Trophoblast cell (in vitro differentiated cells and primary cell): Measurements from ENCODE around the gene CARHSP1. TPM values are rescaled to one million over a fixed set of nuclear protein-coding genes. Genes with fewer than 3 reads are reported as not detected.
"Not testable (repeated sequence)": the region's sequence is repeated elsewhere in the genome, so short reads cannot be mapped to it uniquely, and the experiment has no call there.

Experiments
- DNase-seq, 2 donors: peaks; one replicate each; pipeline ENCODE4 v3.0.0-alpha.2; 2016
- H2AFZ ChIP-seq: 2 replicates; pipeline ENCODE4 v1.6.1; 2013; ENCODE audit warnings: low read length, moderate library complexity, mild to moderate bottlenecking; ENCODE audit not compliant: insufficient read depth, poor library complexity
- H2AK5ac ChIP-seq: 2 replicates; pipeline ENCODE4 v1.6.1; 2013; ENCODE audit warnings: mild to moderate bottlenecking, low read length
- H2BK120ac ChIP-seq: 2 replicates; pipeline ENCODE4 v1.6.1; 2013; ENCODE audit warnings: low read length, mild to moderate bottlenecking, moderate library complexity; ENCODE audit not compliant: insufficient read depth, poor library complexity
- H2BK12ac ChIP-seq: 2 replicates; pipeline ENCODE4 v1.6.1; 2013; ENCODE audit warnings: mild to moderate bottlenecking, low read length, moderate library complexity
- H2BK5ac ChIP-seq: 2 replicates; pipeline ENCODE4 v1.6.1; 2013; ENCODE audit warnings: low read length, low read depth, moderate library complexity, mild to moderate bottlenecking; ENCODE audit not compliant: poor library complexity
- H3K14ac ChIP-seq: 2 replicates; pipeline ENCODE4 v1.6.1; 2013; ENCODE audit warnings: mild to moderate bottlenecking, low read length
- H3K18ac ChIP-seq: 2 replicates; pipeline ENCODE4 v1.6.1; 2013; ENCODE audit warnings: mild to moderate bottlenecking, low read length
- H3K23ac ChIP-seq: 2 replicates; pipeline ENCODE4 v1.6.1; 2013; ENCODE audit warnings: low read length
- H3K27ac ChIP-seq: 2 replicates; pipeline ENCODE4 v1.5.1; 2013; ENCODE audit warnings: low read depth, mild to moderate bottlenecking, inconsistent platforms, low read length, moderate library complexity
- H3K27me3 ChIP-seq: 2 replicates; pipeline ENCODE4 v1.6.1; 2013; ENCODE audit warnings: inconsistent platforms, mild to moderate bottlenecking, low read length, moderate library complexity; ENCODE audit not compliant: insufficient read depth
- H3K36me3 ChIP-seq, 2 experiments: 1 replicate in 1 of 2; 2 replicates in 1 of 2; pipeline ENCODE4 v1.6.1; 2013; ENCODE audit warnings: low read length in 2 of 2, mild to moderate bottlenecking in 2 of 2, moderate library complexity in 1 of 2; ENCODE audit not compliant: insufficient read depth in 2 of 2, control insufficient read depth in 1 of 2
- H3K4ac ChIP-seq: 2 replicates; pipeline ENCODE4 v1.6.1; 2013; ENCODE audit warnings: low read depth, mild to moderate bottlenecking, low read length, moderate library complexity
- H3K4me1 ChIP-seq, 2 experiments: 1 replicate in 1 of 2; 2 replicates in 1 of 2; pipeline ENCODE4 v1.6.1; 2013; ENCODE audit warnings: low read length in 2 of 2, mild to moderate bottlenecking in 2 of 2, moderate library complexity in 1 of 2; ENCODE audit not compliant: insufficient read depth in 2 of 2, control insufficient read depth in 1 of 2
- H3K4me2 ChIP-seq: 2 replicates; pipeline ENCODE4 v1.6.1; 2013; ENCODE audit warnings: inconsistent platforms, mild to moderate bottlenecking, low read length, moderate library complexity
- H3K4me3 ChIP-seq: 2 replicates; pipeline ENCODE4 v1.5.1; 2013; ENCODE audit warnings: mild to moderate bottlenecking, low read depth, low read length, inconsistent platforms
- H3K79me1 ChIP-seq: one replicate; pipeline ENCODE4 v1.6.1; 2013; ENCODE audit warnings: low read length
- H3K79me2 ChIP-seq: 2 replicates; pipeline ENCODE4 v1.6.1; 2013; ENCODE audit warnings: low read length, mild to moderate bottlenecking; ENCODE audit not compliant: control insufficient read depth, insufficient read depth, poor library complexity
- H3K9ac ChIP-seq: 2 replicates; pipeline ENCODE4 v1.6.1; 2013; ENCODE audit warnings: mild to moderate bottlenecking, low read length
- H3K9me3 ChIP-seq: 2 replicates; pipeline ENCODE4 v1.6.1; 2013; ENCODE audit warnings: low read depth, mild to moderate bottlenecking, control low read depth, inconsistent platforms, low read length; ENCODE audit not compliant: insufficient read depth
- H4K12ac ChIP-seq: 2 replicates; pipeline ENCODE4 v1.6.1; 2013; ENCODE audit warnings: low read depth, mild to moderate bottlenecking, low read length, moderate library complexity
- H4K8ac ChIP-seq: 2 replicates; pipeline ENCODE4 v1.6.1; 2013; ENCODE audit warnings: low read depth, mild to moderate bottlenecking, low read length, moderate library complexity
- H4K91ac ChIP-seq: one replicate; pipeline ENCODE4 v1.6.1; 2013; ENCODE audit warnings: low read depth, mild to moderate bottlenecking, low read length, moderate library complexity
- WGBS: extraction: QIAGEN DNeasy Blood & Tissue Kit; methylation state at CpG from one replicate; pipeline ENCODE4 v1.1.7; 2013; ENCODE audit warnings: missing lambda C conversion rate; ENCODE audit not compliant: insufficient read length, insufficient coverage; ENCODE audit errors: extremely low coverage; 5-methylcytosine and 5-hydroxymethylcytosine counted together
- polyA plus RNA-seq: library from polyadenylated mRNA; stranded (reverse); fragments of 200-250 nt; gene quantifications from 2 replicates; pipeline ENCODE4 v1.2.3, GENCODE V29; 2013

Gene CARHSP1
- 111 TPM in 2 replicates for polyA plus RNA-seq

DNA sequence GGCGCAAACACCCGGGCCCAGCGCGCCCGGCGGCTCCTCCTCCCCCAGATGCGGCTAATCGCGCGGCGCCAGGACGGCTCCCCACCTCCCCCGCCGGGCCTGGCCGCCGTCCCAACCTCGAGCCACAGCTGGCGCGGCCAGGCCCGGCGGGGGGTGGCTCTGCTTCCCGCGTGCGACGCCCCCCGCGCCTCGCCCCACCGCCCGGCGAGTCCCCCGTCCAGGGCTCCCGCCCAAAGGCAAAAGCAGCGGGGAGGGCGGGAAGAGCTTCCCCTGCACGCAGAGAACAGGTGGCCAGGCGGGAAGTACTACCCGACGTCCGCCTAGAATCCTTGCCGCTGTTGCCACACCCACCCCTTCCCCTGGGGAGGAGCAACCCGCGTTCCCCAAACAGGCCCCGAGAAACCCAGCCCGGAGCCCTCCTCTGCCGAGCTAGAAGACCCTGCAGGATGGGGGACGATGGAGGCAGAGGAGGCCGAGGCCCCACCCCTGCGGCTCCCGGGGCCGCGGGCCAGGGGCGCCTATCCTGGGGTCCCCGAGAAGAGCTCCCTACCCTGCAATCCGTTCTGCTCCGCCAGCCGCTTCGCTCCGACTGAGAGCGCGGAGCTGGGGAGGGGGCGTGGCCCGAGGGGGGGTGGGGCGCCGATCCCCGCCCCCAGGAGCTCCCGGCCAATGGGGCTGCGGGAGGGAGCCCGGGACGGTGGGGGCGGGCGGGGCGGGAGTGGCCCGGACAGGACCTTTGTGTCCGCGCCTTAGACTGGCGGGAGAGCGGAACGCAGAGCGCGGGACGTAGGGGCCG lies at the start of gene CARHSP1:
Gene CARHSP1 (minus strand): TSS at position 591 of the 796 bp plus-strand sequence. CDS start 9,678 bp downstream, outside the sequence.
- H2BK120ac ChIP-seq: peak within 1 kb of the TSS; percentile 87
- peaks cover 7 to 9% of the 10 kb centered on the region in 2 experiments for H3K36me3 ChIP-seq
- peak within 1 kb of the TSS; percentile 96 for H3K4me2 ChIP-seq
- no peaks in the 10 kb centered on the region for H3K9me3 ChIP-seq
- peaks cover 23 to 30% of the 10 kb centered on the region in 2 experiments for H3K4me1 ChIP-seq
- peak within 1 kb of the TSS; percentile 95 for H3K9ac ChIP-seq
- DNase-seq: peak; percentile 84 to 86
- peak within 1 kb of the TSS; percentile 77 for H2BK5ac ChIP-seq
- peak within 1 kb of the TSS; percentile 88 for H3K27ac ChIP-seq
- peak within 1 kb of the TSS; percentile 85 for H3K4me3 ChIP-seq
- H3K79me2 ChIP-seq: peaks cover 33% of the 10 kb centered on the region
- H2AFZ ChIP-seq: peak within 1 kb of the TSS; percentile 30
- H4K8ac ChIP-seq: peak within 1 kb of the TSS; percentile 73
- peak within 1 kb of the TSS; percentile 91 for H4K91ac ChIP-seq
- peak within 1 kb of the TSS; percentile 71 for H3K18ac ChIP-seq
- peak within 1 kb of the TSS; percentile 25 for H2BK12ac ChIP-seq
- peak within 1 kb of the TSS; percentile 90 for H3K14ac ChIP-seq
- H2AK5ac ChIP-seq: peak within 1 kb of the TSS; percentile 58
- peaks cover 25% of the 10 kb centered on the region for H3K79me1 ChIP-seq
- WGBS: no CpG with 5 or more reads among the region's 83 CpGs
- peak within 1 kb of the TSS; percentile 93 for H3K4ac ChIP-seq
- H4K12ac ChIP-seq: peak within 1 kb of the TSS; percentile 54
- H3K27me3 ChIP-seq: no peaks in the 10 kb centered on the region
- H3K23ac ChIP-seq: no peak within 1 kb of the TSS

GRCh38 chr16:8917336-8917735 lies 48.5 kb upstream of the CARHSP1 start:
- DNase-seq, H4K12ac ChIP-seq, H3K9ac ChIP-seq, H3K4ac ChIP-seq, H3K27ac ChIP-seq, H3K9me3 ChIP-seq, H3K23ac ChIP-seq, H3K14ac ChIP-seq, H2BK12ac ChIP-seq, H3K27me3 ChIP-seq, H3K79me1 ChIP-seq, H2BK120ac ChIP-seq, H4K8ac ChIP-seq, H3K18ac ChIP-seq, H3K79me2 ChIP-seq, H2AK5ac ChIP-seq, H3K4me1 ChIP-seq, H2BK5ac ChIP-seq, H3K4me3 ChIP-seq, H4K91ac ChIP-seq, H3K4me2 ChIP-seq, H2AFZ ChIP-seq: not testable (repeated sequence)
- H3K36me3 ChIP-seq: peaks cover 38 to 51% of the 10 kb centered on the region in 2 experiments
- whole genome bisulfite sequencing: no CpG with 5 or more reads among the region's 10 CpGs

- H3K18ac ChIP-seq: no peak overlapping the region
- H3K4me3 ChIP-seq: no peak overlapping the region
- no peak for DNase-seq
- no peak overlapping the region for H3K4ac ChIP-seq
- H4K8ac ChIP-seq: no peak overlapping the region
- no peak overlapping the region for H3K9ac ChIP-seq
- no peak overlapping the region for H3K14ac ChIP-seq
- H3K4me2 ChIP-seq: no peak overlapping the region
- H3K9me3 ChIP-seq: no peaks in the 10 kb centered on the region
- no peak overlapping the region for H2BK5ac ChIP-seq
- H3K4me1 ChIP-seq: peaks cover 4 to 5% of the 10 kb centered on the region in 2 experiments
- H2AFZ ChIP-seq: no peak overlapping the region
- no peak overlapping the region for H2AK5ac ChIP-seq
- no peak overlapping the region for H2BK12ac ChIP-seq
- H3K79me2 ChIP-seq: no peaks in the 10 kb centered on the region
- no peaks in the 10 kb centered on the region for H3K27me3 ChIP-seq
- no CpG with 5 or more reads among the region's 5 CpGs for WGBS
- peaks cover 32 to 45% of the 10 kb centered on the region in 2 experiments for H3K36me3 ChIP-seq
- no peak overlapping the region for H4K91ac ChIP-seq
- H3K27ac ChIP-seq: no peak overlapping the region
- no peaks in the 10 kb centered on the region for H3K79me1 ChIP-seq
- no peak overlapping the region for H2BK120ac ChIP-seq
- H3K23ac ChIP-seq: no peak overlapping the region
- no peak overlapping the region for H4K12ac ChIP-seq
Observed at GRCh38 chr16:8916541-8917225, 47.9 kb upstream of the CARHSP1 start.

DNA sequence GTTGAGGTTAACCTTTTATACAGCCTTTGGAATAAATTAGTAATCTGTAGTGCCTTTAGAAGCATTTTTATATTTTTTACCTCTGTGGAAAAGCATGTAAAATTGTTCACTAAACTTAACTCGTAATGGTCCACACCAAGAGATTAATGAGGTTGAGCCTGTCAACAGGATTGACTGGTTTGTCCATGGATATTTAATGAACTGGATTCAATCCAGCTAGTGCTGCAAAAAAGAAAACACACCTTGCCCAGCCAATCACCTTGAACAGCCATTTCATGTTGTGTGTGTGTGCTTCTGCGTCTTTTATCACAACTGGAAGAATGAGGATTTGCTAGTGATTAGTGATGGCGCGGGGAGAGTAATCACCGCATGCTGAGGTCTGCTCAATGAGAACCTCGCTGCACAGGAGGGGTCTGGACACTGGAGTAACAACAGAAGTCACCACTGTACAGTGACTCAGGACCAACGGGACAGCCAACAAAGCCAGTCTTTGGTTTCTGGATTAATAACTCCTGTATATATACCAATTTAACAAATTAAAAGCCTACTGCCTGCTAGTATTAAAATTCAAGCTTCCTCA lies 47.0 kb upstream of the CARHSP1 start:
- H3K79me1 ChIP-seq: no peaks in the 10 kb centered on the region
- no peak for DNase-seq
- peaks cover 4 to 10% of the 10 kb centered on the region in 2 experiments for H3K4me1 ChIP-seq
- H2AFZ ChIP-seq: no peak overlapping the region
- no peaks in the 10 kb centered on the region for H3K9me3 ChIP-seq
- H2AK5ac ChIP-seq: no peak overlapping the region
- WGBS: no CpG with 5 or more reads among the region's 7 CpGs
- no peak overlapping the region for H3K4ac ChIP-seq
- no peak overlapping the region for H3K18ac ChIP-seq
- no peak overlapping the region for H3K27ac ChIP-seq
- H2BK5ac ChIP-seq: no peak overlapping the region
- no peak overlapping the region for H3K23ac ChIP-seq
- H3K4me3 ChIP-seq: no peak overlapping the region
- H2BK12ac ChIP-seq: no peak overlapping the region
- H3K9ac ChIP-seq: no peak overlapping the region
- no peak overlapping the region for H4K91ac ChIP-seq
- no peak overlapping the region for H2BK120ac ChIP-seq
- no peaks in the 10 kb centered on the region for H3K79me2 ChIP-seq
- H4K8ac ChIP-seq: no peak overlapping the region
- H3K27me3 ChIP-seq: no peaks in the 10 kb centered on the region
- no peak overlapping the region for H4K12ac ChIP-seq
- H3K36me3 ChIP-seq: peaks cover 28 to 46% of the 10 kb centered on the region in 2 experiments
- no peak overlapping the region for H3K14ac ChIP-seq
- H3K4me2 ChIP-seq: no peak overlapping the region
